ENCODE results near the gene MRPL47.

Gene MRPL47

GRCh38 chr3:179590669-179591068 is 13.8 kb downstream of the MRPL47 start:
- no peak for DNase-seq (ENCODE audit: low spot score)

GRCh38 chr3:179589143-179589542 is 15.3 kb downstream of the MRPL47 start:
- DNase-seq (ENCODE audit: low spot score), result no peak

GRCh38 chr3:179580992-179581391 is 23.4 kb downstream of the MRPL47 start:
- no peak for DNase-seq (ENCODE audit: low spot score)

- peak; percentile 16 for DNase-seq (ENCODE audit: low spot score)
Observed at GRCh38 chr3:179565496-179565895, 38.9 kb downstream of the MRPL47 start.

GRCh38 chr3:179563271-179563783 is 41.1 kb downstream of the MRPL47 start:
- DNase-seq (ENCODE audit: low spot score), result peak; percentile 64

GRCh38 chr3:179562591-179563270 is 41.7 kb downstream of the MRPL47 start, which contains the start of gene ACTL6A:
Gene ACTL6A (plus strand): TSS chr3:179562926. CDS start chr3:179563093, 167 bp downstream.
- DNase-seq (ENCODE audit: low spot score), result peak; percentile 100

GRCh38 chr3:179560791-179561190 is 43.6 kb downstream of the MRPL47 start:
- no peak for DNase-seq (ENCODE audit: low spot score)

GRCh38 chr3:179558742-179559364 is 45.6 kb downstream of the MRPL47 start:
- peak; percentile 46 for DNase-seq (ENCODE audit: low spot score)

- no peak for DNase-seq (ENCODE audit: low spot score)
Observed at GRCh38 chr3:179551349-179552105, 52.9 kb downstream of the MRPL47 start.

GRCh38 chr3:179546814-179547241 is 57.6 kb downstream of the MRPL47 start:
- no peak for DNase-seq (ENCODE audit: low spot score)

GRCh38 chr3:179544981-179545645 is 59.3 kb downstream of the MRPL47 start:
- DNase-seq (ENCODE audit: low spot score), result no peak

- no peak for DNase-seq (ENCODE audit: low spot score)
Observed at GRCh38 chr3:179542375-179542774, 62.1 kb downstream of the MRPL47 start.

- DNase-seq (ENCODE audit: low spot score), result no peak
Observed at GRCh38 chr3:179541596-179541995, 62.8 kb downstream of the MRPL47 start.

GRCh38 chr3:179541094-179541493 is 63.3 kb downstream of the MRPL47 start:
- DNase-seq (ENCODE audit: low spot score), result no peak
